UCSD-AML1 (cell line): Measurements from ENCODE around the gene TAF9.
A peak's percentile ranks its signal among the peaks of the same experiment; 100 is the strongest.
"Not testable (repeated sequence)": the region's sequence is repeated elsewhere in the genome, so short reads cannot be mapped to it uniquely, and the experiment has no call there.

Experiments used
- DNase-seq: peaks from one replicate; lab custom pipeline; 2025; ENCODE audit not compliant: unreplicated experiment; lab: John Stamatoyannopoulos, UW

TAF9 gene

GRCh38 chr5:69341520-69342161, 27.7 kb downstream of the TAF9 start:
- DNase-seq, result no peak

DNA sequence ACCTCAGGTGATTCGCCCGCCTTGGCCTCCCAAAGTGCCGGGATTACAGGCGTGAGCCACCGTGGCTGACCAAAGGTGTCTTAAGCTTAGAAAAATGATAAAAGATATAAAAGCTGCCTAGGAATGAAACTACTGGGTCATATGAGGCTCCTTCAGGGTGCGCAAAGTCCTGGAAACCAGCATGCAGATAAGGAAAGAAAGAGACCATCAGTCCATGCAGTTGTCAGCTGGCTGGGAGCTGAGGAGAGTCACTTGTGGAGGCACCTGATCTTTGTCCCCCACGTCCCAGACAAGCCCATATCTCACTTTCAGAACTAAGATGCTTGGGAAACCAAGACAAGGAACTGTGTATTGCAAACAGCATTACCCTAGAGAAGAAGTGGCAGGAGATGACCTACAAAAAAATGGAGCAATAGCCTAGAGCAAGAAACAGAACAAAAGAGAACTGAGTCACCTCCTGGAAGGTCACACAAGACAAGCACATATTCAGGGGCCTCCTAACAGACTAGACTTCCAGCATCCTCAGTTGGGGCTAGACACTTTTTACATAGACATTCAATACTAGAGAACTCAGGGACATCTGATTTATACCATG, 33.9 kb downstream of the TAF9 start:
- DNase-seq, result no peak

- DNase-seq, result peak; percentile 76
These were observed 34.5 kb downstream of the TAF9 start for GRCh38 chr5:69334793-69335268.

DNA sequence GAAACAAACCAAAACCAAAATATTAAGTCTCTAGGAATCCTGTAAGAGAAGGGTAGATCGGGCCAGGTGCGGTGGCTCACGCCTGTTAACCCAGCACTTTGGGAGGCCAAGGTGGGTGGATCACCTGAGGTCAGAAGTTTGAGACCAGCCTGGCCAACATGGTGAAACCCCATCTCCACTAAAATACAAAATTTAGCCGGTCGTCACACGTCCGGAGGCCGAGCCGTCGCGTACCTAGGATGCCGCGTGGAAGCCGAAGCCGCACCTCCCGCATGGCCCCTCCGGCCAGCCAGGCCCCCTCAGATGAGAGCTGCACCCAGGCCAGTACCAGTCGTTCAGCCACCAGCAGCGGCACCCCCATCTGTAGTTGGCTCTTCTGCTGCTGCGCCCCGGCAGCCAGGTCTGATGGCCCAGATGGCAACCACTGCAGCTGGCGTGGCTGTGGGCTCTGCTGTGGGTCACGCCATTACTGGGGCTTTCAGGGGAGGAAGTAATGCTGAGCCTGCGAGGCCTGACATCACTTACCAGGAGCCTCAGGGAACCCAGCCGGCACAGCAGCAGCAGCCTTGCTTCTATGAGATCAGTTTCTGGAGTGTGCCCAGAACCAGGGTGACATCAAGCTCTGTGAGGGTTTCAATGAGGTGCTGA, 35.5 kb downstream of the TAF9 start:
- not testable (repeated sequence) for DNase-seq

GRCh38 chr5:69331528-69332445, 37.5 kb downstream of the TAF9 start:
- no peak for DNase-seq

DNA sequence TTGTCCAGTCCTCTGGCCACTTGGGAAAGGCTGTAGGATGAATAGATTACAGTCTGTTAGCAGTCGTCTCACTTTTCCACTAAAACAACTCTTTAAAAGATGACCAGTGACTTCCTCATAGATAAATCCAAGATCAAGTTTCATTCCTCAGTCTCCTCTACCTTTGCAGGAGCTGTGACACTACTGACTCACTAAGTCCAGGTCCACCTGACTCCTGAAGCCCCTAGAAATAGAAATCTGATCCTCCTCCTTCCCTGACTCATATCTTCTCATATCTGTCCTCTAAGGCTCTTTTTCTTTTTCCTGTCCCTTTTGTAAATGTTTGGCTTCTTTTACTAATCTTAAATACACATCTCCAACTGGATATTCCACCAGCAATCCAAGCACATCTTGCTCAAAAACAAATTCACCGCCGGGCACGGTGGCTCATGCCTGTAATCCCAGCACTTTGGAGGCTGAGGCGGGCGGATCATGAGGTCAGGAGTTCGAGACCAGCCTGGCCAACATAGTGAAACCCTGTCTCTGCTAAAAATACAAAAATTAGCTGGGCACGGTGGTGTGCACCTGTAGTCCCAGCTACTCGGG, 39.3 kb downstream of the TAF9 start:
- DNase-seq, result no peak

DNA sequence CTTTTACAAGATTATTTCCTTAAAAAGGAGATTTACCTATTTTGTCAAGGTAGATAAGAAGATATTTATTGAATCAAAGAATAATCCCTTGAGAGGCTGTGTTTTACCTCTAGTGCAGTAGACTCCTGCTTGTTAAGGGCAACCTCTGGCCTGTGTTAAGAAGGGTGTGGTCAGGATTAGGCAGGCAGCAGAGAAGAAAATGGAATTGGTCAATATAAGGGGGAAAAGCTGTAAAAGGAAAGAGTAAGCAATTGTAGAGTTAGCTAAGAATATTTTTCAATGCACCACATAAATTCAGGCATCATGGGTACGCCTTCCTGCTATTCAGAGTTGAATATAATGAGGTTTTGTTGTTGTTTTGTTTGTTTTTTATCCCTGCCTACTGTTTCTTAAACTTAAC, 43.0 kb downstream of the TAF9 start:
- no peak for DNase-seq

- no peak for DNase-seq
These were observed 51.9 kb downstream of the TAF9 start for GRCh38 chr5:69317391-69317790.

GRCh38 chr5:69315972-69316371, 53.3 kb downstream of the TAF9 start:
- DNase-seq, result no peak
